Measurements from ENCODE around the gene PRKACA.
"Not testable (repeated sequence)": the region's sequence is repeated elsewhere in the genome, so short reads cannot be mapped to it uniquely, and the experiment has no call there.

Gene PRKACA

GRCh38 chr19:14053500-14053899 is 64.1 kb downstream of the PRKACA start:
- Histone ChIP-seq H3K27ac (ENCODE audit: low read depth, low read length) (no peak overlapping the region), H3K36me3 (ENCODE audit: insufficient read depth, low read length) (no peaks in the 10 kb centered on the region), H3K27me3 (ENCODE audit: insufficient read depth, low read length) (peaks cover 3% of the 10 kb centered on the region), H3K4me3 (ENCODE audit: low read depth, low read length) (no peak overlapping the region), H3K4me1 (ENCODE audit: control insufficient read depth, insufficient read depth, low read length, unreplicated experiment) (peaks cover 3% of the 10 kb centered on the region), H2AFZ (ENCODE audit: low read length, unreplicated experiment) (no peak overlapping the region), H3K79me2 (ENCODE audit: control insufficient read depth, insufficient read depth, low read length, unreplicated experiment) (no peaks in the 10 kb centered on the region)

GRCh38 chr19:14053032-14053431 is 64.5 kb downstream of the PRKACA start:
- no peak overlapping the region for H3K4me3 ChIP-seq (ENCODE audit: low read depth, low read length)
- no peak overlapping the region for H3K27ac ChIP-seq (ENCODE audit: low read depth, low read length)
- no peaks in the 10 kb centered on the region for H3K36me3 ChIP-seq (ENCODE audit: insufficient read depth, low read length)
- H3K79me2 ChIP-seq (ENCODE audit: control insufficient read depth, insufficient read depth, low read length, unreplicated experiment), result no peaks in the 10 kb centered on the region
- no peaks in the 10 kb centered on the region for H3K4me1 ChIP-seq (ENCODE audit: control insufficient read depth, insufficient read depth, low read length, unreplicated experiment)
- no peaks in the 10 kb centered on the region for H3K27me3 ChIP-seq (ENCODE audit: insufficient read depth, low read length)
- H2AFZ ChIP-seq (ENCODE audit: low read length, unreplicated experiment), result no peak overlapping the region

- Histone ChIP-seq H3K79me2 (ENCODE audit: control insufficient read depth, insufficient read depth, low read length, unreplicated experiment) (no peaks in the 10 kb centered on the region), H3K36me3 (ENCODE audit: insufficient read depth, low read length) (no peaks in the 10 kb centered on the region), H3K4me3 (ENCODE audit: low read depth, low read length) (no peak overlapping the region), H3K27ac (ENCODE audit: low read depth, low read length) (no peak overlapping the region), H3K27me3 (ENCODE audit: insufficient read depth, low read length) (no peaks in the 10 kb centered on the region), H3K4me1 (ENCODE audit: control insufficient read depth, insufficient read depth, low read length, unreplicated experiment) (no peaks in the 10 kb centered on the region), H2AFZ (ENCODE audit: low read length, unreplicated experiment) (no peak overlapping the region)
These were observed 65.1 kb downstream of the PRKACA start for GRCh38 chr19:14052470-14052869.

GRCh38 chr19:14051980-14052379 is 65.6 kb downstream of the PRKACA start:
- Histone ChIP-seq H3K27ac (ENCODE audit: low read depth, low read length) (no peak overlapping the region), H3K27me3 (ENCODE audit: insufficient read depth, low read length) (no peaks in the 10 kb centered on the region)

GRCh38 chr19:14050961-14051360 is 66.6 kb downstream of the PRKACA start:
- not testable (repeated sequence) for H3K27me3 ChIP-seq (ENCODE audit: insufficient read depth, low read length); H3K36me3 ChIP-seq (ENCODE audit: insufficient read depth, low read length); H3K4me1 ChIP-seq (ENCODE audit: control insufficient read depth, insufficient read depth, low read length, unreplicated experiment); H3K27ac ChIP-seq (ENCODE audit: low read depth, low read length); H3K79me2 ChIP-seq (ENCODE audit: control insufficient read depth, insufficient read depth, low read length, unreplicated experiment); H2AFZ ChIP-seq (ENCODE audit: low read length, unreplicated experiment); H3K4me3 ChIP-seq (ENCODE audit: low read depth, low read length)

More at GRCh38 chr19:14051980-14052379, 65.6 kb downstream of the PRKACA start:
- H3K4me1 ChIP-seq (ENCODE audit: control insufficient read depth, insufficient read depth, low read length, unreplicated experiment), result no peaks in the 10 kb centered on the region
- H3K79me2 ChIP-seq (ENCODE audit: control insufficient read depth, insufficient read depth, low read length, unreplicated experiment), result no peaks in the 10 kb centered on the region
- no peak overlapping the region for H3K4me3 ChIP-seq (ENCODE audit: low read depth, low read length)
- no peaks in the 10 kb centered on the region for H3K36me3 ChIP-seq (ENCODE audit: insufficient read depth, low read length)
- no peak overlapping the region for H2AFZ ChIP-seq (ENCODE audit: low read length, unreplicated experiment)

- no peak overlapping the region for H3K4me3 ChIP-seq (ENCODE audit: low read depth, low read length)
- no peaks in the 10 kb centered on the region for H3K27me3 ChIP-seq (ENCODE audit: insufficient read depth, low read length)
- H3K36me3 ChIP-seq (ENCODE audit: insufficient read depth, low read length), result no peaks in the 10 kb centered on the region
- no peak overlapping the region for H3K27ac ChIP-seq (ENCODE audit: low read depth, low read length)
- H2AFZ ChIP-seq (ENCODE audit: low read length, unreplicated experiment), result no peak overlapping the region
- H3K79me2 ChIP-seq (ENCODE audit: control insufficient read depth, insufficient read depth, low read length, unreplicated experiment), result no peaks in the 10 kb centered on the region
- no peaks in the 10 kb centered on the region for H3K4me1 ChIP-seq (ENCODE audit: control insufficient read depth, insufficient read depth, low read length, unreplicated experiment)
These were observed 67.0 kb downstream of the PRKACA start for GRCh38 chr19:14050512-14050911.

- no peaks in the 10 kb centered on the region for H3K4me1 ChIP-seq (ENCODE audit: control insufficient read depth, insufficient read depth, low read length, unreplicated experiment)
- no peak overlapping the region for H3K27ac ChIP-seq (ENCODE audit: low read depth, low read length)
- no peak overlapping the region for H2AFZ ChIP-seq (ENCODE audit: low read length, unreplicated experiment)
- H3K36me3 ChIP-seq (ENCODE audit: insufficient read depth, low read length), result no peaks in the 10 kb centered on the region
- H3K79me2 ChIP-seq (ENCODE audit: control insufficient read depth, insufficient read depth, low read length, unreplicated experiment), result no peaks in the 10 kb centered on the region
- no peak overlapping the region for H3K4me3 ChIP-seq (ENCODE audit: low read depth, low read length)
- no peaks in the 10 kb centered on the region for H3K27me3 ChIP-seq (ENCODE audit: insufficient read depth, low read length)
These were observed 69.0 kb downstream of the PRKACA start for GRCh38 chr19:14048443-14049153.

- H3K36me3 ChIP-seq (ENCODE audit: insufficient read depth, low read length); H3K27ac ChIP-seq (ENCODE audit: low read depth, low read length); H3K79me2 ChIP-seq (ENCODE audit: control insufficient read depth, insufficient read depth, low read length, unreplicated experiment); H3K4me3 ChIP-seq (ENCODE audit: low read depth, low read length); H3K27me3 ChIP-seq (ENCODE audit: insufficient read depth, low read length); H3K4me1 ChIP-seq (ENCODE audit: control insufficient read depth, insufficient read depth, low read length, unreplicated experiment); H2AFZ ChIP-seq (ENCODE audit: low read length, unreplicated experiment): not testable (repeated sequence)
These were observed 69.7 kb downstream of the PRKACA start for GRCh38 chr19:14047866-14048265.

DNA sequence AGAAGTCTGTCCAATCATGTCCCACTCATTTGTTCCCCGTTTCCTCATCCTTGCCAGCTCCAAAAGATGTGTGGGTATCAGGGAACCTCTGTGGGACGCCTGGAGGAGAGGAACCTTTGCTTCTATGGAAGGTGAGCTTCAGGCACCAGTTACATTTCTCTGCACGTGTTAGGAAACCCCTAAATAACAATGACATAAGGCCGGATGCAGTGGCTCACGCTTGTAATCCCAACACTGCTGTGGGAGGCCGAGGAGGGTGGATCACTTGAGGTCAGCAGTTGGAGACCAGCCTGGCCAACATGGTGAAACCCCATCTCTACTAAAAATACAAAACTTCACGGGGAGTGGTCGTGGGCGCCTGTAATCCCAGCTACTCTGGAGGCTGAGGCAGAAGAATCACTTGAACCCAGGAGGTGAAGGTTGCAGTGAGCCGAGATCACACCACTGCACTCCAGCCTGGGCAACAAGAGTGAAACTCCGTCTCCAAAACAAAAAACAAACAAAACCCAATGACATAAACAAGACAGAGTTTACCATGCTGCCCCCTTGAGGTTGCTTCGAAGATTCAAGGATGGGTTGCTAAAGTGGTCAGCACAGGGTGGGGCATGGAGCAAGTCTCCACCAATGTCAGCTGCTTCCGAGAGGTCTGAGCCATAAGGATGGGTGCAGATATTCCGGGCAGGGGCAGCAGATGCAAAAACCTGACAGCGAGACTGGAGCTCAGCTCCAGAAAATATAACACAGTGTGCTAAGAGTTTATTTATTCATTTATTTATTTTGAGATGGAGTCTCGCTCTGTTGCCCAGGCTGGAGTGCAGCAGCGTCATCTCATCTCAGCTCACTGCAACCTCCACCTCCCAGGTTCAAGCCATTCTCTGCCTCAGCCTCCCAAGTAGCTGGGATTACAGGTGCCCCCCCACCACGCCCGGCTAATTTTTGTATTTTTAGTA is 74.6 kb downstream of the PRKACA start:
- not testable (repeated sequence) for H3K27me3 ChIP-seq (ENCODE audit: insufficient read depth, low read length); H3K4me3 ChIP-seq (ENCODE audit: low read depth, low read length); H2AFZ ChIP-seq (ENCODE audit: low read length, unreplicated experiment); H3K79me2 ChIP-seq (ENCODE audit: control insufficient read depth, insufficient read depth, low read length, unreplicated experiment); H3K36me3 ChIP-seq (ENCODE audit: insufficient read depth, low read length); H3K4me1 ChIP-seq (ENCODE audit: control insufficient read depth, insufficient read depth, low read length, unreplicated experiment)
- peak overlapping the region; percentile 32; the same call in 1 of the 2 replicates for H3K27ac ChIP-seq (ENCODE audit: low read depth, low read length)

Data from ACC112 (cell line).